ENCODE measurements around the gene LEF1.
A peak's percentile ranks its signal among the peaks of the same experiment; 100 is the strongest.
"Not testable (repeated sequence)": the region's sequence is repeated elsewhere in the genome, so short reads cannot be mapped to it uniquely, and the experiment has no call there.

Gene LEF1

DNA sequence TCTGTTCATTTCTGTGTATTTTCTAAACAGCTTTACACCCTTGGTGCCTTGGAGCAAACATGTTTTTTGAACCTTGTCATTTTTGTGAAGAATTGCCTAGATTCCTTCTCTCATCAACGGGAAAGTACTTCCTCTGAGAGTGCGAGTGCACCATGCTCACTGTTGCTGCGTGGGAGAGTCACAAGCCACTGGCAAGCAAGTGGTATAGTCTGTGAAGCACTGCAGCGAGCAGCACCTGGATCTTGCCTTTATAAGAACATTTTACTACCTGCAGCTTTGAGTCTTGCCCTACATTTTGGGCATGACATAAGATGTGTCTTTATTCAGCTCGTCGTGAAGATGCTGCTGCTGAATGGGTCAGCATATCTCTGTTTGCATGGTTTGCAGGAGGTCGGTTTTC lies 134.2 kb downstream of the LEF1 start:
- Mint-ChIP-seq H3K4me1 (ENCODE audit: low read depth in 2 of 2) (peaks cover 8% of the 10 kb centered on the region in 2 donors), H3K36me3 (ENCODE audit: insufficient read depth) (peaks cover 16% of the 10 kb centered on the region), H3K4me3 (no peak overlapping the region), H3K27me3 (no peaks in the 10 kb centered on the region), H3K9me3 (no peaks in the 10 kb centered on the region), H3K27ac (no peak overlapping the region)
- ATAC-seq (replicated peaks) (no peak), DNase-seq (no peak)

DNA sequence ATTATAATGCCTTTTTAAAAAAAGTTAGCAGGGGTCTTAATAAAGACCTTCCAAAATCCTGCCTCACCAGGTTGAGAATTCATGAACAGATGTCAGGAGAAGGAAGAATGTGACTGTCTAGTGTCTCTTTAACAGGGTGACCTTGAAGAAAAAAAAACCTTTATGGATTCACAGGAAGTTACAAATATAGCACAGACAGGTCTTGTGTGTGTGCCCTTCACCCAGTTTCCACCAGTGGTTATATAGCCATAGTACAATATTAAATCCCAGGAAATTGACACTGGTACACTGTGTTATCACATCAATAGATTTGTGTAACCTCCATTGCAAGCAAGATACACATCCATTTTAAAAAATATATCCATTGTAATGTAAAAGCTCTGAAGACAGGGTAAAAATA lies 135.4 kb downstream of the LEF1 start:
- peaks cover 19% of the 10 kb centered on the region for H3K36me3 Mint-ChIP-seq (ENCODE audit: insufficient read depth)
- ATAC-seq (replicated peaks): no peak
- H3K9me3 Mint-ChIP-seq: no peaks in the 10 kb centered on the region
- H3K4me3 Mint-ChIP-seq: no peak overlapping the region
- H3K4me1 Mint-ChIP-seq (ENCODE audit: low read depth in 2 of 2): peaks cover 8 to 12% of the 10 kb centered on the region in 2 donors
- H3K27me3 Mint-ChIP-seq: no peaks in the 10 kb centered on the region
- no peak overlapping the region for H3K27ac Mint-ChIP-seq
- DNase-seq: no peak

GRCh38 chr4:108031427-108032083 lies 137.2 kb downstream of the LEF1 start:
- Mint-ChIP-seq H3K4me1 (ENCODE audit: low read depth in 2 of 2) (peaks cover 8 to 12% of the 10 kb centered on the region in 2 donors), H3K27me3 (no peaks in the 10 kb centered on the region), H3K9me3 (no peaks in the 10 kb centered on the region), H3K4me3 (no peak overlapping the region), H3K36me3 (ENCODE audit: insufficient read depth) (peaks cover 15% of the 10 kb centered on the region), H3K27ac (no peak overlapping the region)
- ATAC-seq (replicated peaks) (no peak), DNase-seq (no peak)

GRCh38 chr4:108030332-108030731 lies 138.4 kb downstream of the LEF1 start:
- H3K9me3 Mint-ChIP-seq: no peaks in the 10 kb centered on the region
- ATAC-seq (replicated peaks) (peak; percentile 73), DNase-seq (peak; percentile 12 to 26 (median 12))
- H3K4me1 Mint-ChIP-seq (ENCODE audit: low read depth in 2 of 2): peaks cover 8 to 12% of the 10 kb centered on the region in 2 donors
- no peak overlapping the region for H3K4me3 Mint-ChIP-seq
- H3K36me3 Mint-ChIP-seq (ENCODE audit: insufficient read depth): peaks cover 6% of the 10 kb centered on the region
- no peaks in the 10 kb centered on the region for H3K27me3 Mint-ChIP-seq
- peak overlapping the region; percentile 36 to 90 for H3K27ac Mint-ChIP-seq

DNA sequence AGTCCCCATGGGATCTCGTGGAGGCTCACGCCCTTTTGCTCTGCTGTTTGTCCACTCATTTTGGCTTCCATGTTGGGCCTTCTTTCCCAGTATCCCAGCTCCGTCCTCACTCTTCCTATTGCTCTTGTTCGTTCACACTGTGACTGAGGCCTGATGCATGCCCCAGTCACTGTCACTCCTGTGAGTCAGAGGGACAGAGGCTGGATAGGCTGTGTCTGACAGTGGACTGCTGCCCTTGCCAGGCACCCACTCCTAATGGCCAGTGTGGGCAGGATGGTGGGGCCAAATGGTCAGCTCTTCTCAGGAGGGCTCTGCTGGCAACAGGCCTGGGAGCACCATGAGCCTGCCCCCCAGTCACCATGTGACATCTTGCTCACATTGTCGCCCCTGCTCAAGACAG lies 139.0 kb downstream of the LEF1 start:
- Mint-ChIP-seq H3K4me3 (no peak overlapping the region), H3K27me3 (no peaks in the 10 kb centered on the region), H3K4me1 (ENCODE audit: low read depth in 2 of 2) (peaks cover 8 to 12% of the 10 kb centered on the region in 2 donors), H3K27ac (peak overlapping the region; percentile 38 to 90), H3K36me3 (ENCODE audit: insufficient read depth) (peaks cover 6% of the 10 kb centered on the region), H3K9me3 (no peaks in the 10 kb centered on the region)
- ATAC-seq (replicated peaks) (no peak), DNase-seq (no peak)

- Mint-ChIP-seq H3K4me1 (ENCODE audit: low read depth in 2 of 2) (peaks cover 8 to 12% of the 10 kb centered on the region in 2 donors), H3K4me3 (no peak overlapping the region), H3K27me3 (no peaks in the 10 kb centered on the region), H3K9me3 (no peaks in the 10 kb centered on the region), H3K36me3 (ENCODE audit: insufficient read depth) (peaks cover 6% of the 10 kb centered on the region), H3K27ac (peak overlapping the region; percentile 38 to 45)
- DNase-seq (no peak), ATAC-seq (replicated peaks) (no peak)
Measured at GRCh38 chr4:108029016-108029720, 139.6 kb downstream of the LEF1 start.

DNA sequence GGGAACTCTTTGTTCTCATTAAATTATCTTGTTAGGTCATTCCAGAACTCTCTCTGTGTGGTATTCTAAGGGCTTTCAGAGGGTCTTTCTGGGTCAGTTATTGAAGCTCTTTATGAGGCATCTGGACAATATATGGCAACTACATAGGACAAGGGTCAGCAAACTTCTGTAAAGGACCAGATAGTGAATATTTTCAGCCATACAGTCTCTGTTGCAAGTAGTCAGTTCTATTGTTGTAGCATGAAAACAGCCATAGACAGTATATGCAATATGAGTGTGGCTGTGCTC lies 143.9 kb downstream of the LEF1 start:
- Mint-ChIP-seq H3K9me3 (no peaks in the 10 kb centered on the region), H3K4me1 (ENCODE audit: low read depth in 2 of 2) (peaks cover 2 to 6% of the 10 kb centered on the region in 2 donors), H3K27ac (no peak overlapping the region), H3K4me3 (no peak overlapping the region), H3K27me3 (no peaks in the 10 kb centered on the region), H3K36me3 (ENCODE audit: insufficient read depth) (peaks cover 6% of the 10 kb centered on the region)
- DNase-seq (no peak), ATAC-seq (replicated peaks) (no peak)

GRCh38 chr4:108024085-108024877 lies 144.5 kb downstream of the LEF1 start:
- Mint-ChIP-seq H3K9me3 (no peaks in the 10 kb centered on the region), H3K27ac (no peak overlapping the region), H3K4me3 (no peak overlapping the region), H3K4me1 (ENCODE audit: low read depth in 2 of 2) (peaks cover 0 to 3% of the 10 kb centered on the region in 2 donors), H3K36me3 (ENCODE audit: insufficient read depth) (peaks cover 7% of the 10 kb centered on the region), H3K27me3 (no peaks in the 10 kb centered on the region)
- no peak for ATAC-seq (replicated peaks)
- DNase-seq: no peak

DNA sequence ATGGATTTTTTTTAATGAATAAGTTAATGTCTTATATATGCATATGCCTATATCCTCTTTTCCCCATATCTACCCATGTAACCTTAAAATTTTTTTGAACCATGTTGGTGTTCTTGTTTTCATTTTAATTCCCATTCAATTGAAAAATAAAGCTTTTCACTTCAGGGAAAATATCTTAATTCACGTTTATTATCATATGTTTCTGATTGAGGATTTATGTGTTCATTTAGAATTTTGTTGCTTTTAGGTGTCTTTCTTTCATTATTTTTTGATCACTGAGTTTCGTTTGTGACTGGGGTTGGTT lies 149.9 kb downstream of the LEF1 start:
- no peaks in the 10 kb centered on the region for H3K27me3 Mint-ChIP-seq
- H3K9me3 Mint-ChIP-seq: no peaks in the 10 kb centered on the region
- peaks cover 10% of the 10 kb centered on the region for H3K36me3 Mint-ChIP-seq (ENCODE audit: insufficient read depth)

GRCh38 chr4:108018040-108018883 lies 150.5 kb downstream of the LEF1 start:
- DNase-seq (peak; percentile 78 to 79 (median 79)), ATAC-seq (replicated peaks) (peak; percentile 63)
- peaks cover 0 to 3% of the 10 kb centered on the region in 2 donors for H3K4me1 Mint-ChIP-seq (ENCODE audit: low read depth in 2 of 2)
- no peaks in the 10 kb centered on the region for H3K9me3 Mint-ChIP-seq
- H3K27me3 Mint-ChIP-seq: no peaks in the 10 kb centered on the region
- no peak overlapping the region for H3K27ac Mint-ChIP-seq
- peaks cover 10% of the 10 kb centered on the region for H3K36me3 Mint-ChIP-seq (ENCODE audit: insufficient read depth)
- H3K4me3 Mint-ChIP-seq: no peak overlapping the region

More for the DNA sequence above, 149.9 kb downstream of the LEF1 start:
- no peak overlapping the region for H3K4me3 Mint-ChIP-seq
- H3K4me1 Mint-ChIP-seq (ENCODE audit: low read depth in 2 of 2): peaks cover 0 to 3% of the 10 kb centered on the region in 2 donors
- no peak overlapping the region for H3K27ac Mint-ChIP-seq
- ATAC-seq (replicated peaks) (no peak), DNase-seq (no peak)

DNA sequence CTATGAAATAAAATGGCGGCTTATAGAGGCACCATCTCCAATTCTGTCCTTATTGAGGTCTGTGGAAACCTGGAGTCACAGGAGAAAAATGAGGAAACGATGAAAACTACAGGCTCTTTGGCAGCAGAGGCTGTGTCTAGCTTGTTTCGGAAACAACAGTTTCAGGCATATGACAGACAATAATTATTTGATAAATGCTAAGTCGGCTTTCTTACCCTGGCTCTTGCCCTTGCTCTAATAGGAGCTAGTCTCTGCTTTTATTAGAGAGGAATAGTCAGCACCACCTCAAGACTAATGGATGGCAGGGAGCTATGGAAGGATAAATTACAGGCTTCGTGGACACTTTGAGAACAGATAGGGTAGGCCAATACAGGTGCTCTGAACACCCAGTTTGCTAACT lies 154.8 kb downstream of the LEF1 start:
- Mint-ChIP-seq H3K4me1 (ENCODE audit: low read depth in 2 of 2) (peaks cover 0 to 3% of the 10 kb centered on the region in 2 donors), H3K27me3 (no peaks in the 10 kb centered on the region), H3K36me3 (ENCODE audit: insufficient read depth) (peaks cover 18% of the 10 kb centered on the region), H3K9me3 (no peaks in the 10 kb centered on the region), H3K4me3 (no peak overlapping the region), H3K27ac (peak overlapping the region in 1 of 2 donors; percentile 36)
- no peak for ATAC-seq (replicated peaks)
- no peak for DNase-seq

- DNase-seq: no peak
- Mint-ChIP-seq H3K36me3 (ENCODE audit: insufficient read depth) (peaks cover 18% of the 10 kb centered on the region), H3K27ac (no peak overlapping the region), H3K4me1 (ENCODE audit: low read depth in 2 of 2) (peaks cover under 1 to 4% of the 10 kb centered on the region in 2 donors), H3K4me3 (no peak overlapping the region), H3K9me3 (no peaks in the 10 kb centered on the region), H3K27me3 (no peaks in the 10 kb centered on the region)
- ATAC-seq (replicated peaks): no peak
Measured at GRCh38 chr4:108013327-108013726, 155.4 kb downstream of the LEF1 start.

- H3K27me3 Mint-ChIP-seq; H3K4me3 Mint-ChIP-seq; DNase-seq; H3K4me1 Mint-ChIP-seq (ENCODE audit: low read depth in 2 of 2); ATAC-seq (replicated peaks); H3K9me3 Mint-ChIP-seq: not testable (repeated sequence)
- peak overlapping the region in 1 of 2 donors; percentile 64 for H3K27ac Mint-ChIP-seq
- peaks cover 17% of the 10 kb centered on the region for H3K36me3 Mint-ChIP-seq (ENCODE audit: insufficient read depth)
Measured at GRCh38 chr4:108012382-108012781, 156.3 kb downstream of the LEF1 start.

Data from effector memory CD8-positive, alpha-beta T cell (primary cell).